GM18873 (cell line): ENCODE measurements around the gene KCMF1.
A peak's percentile ranks its signal among the peaks of the same experiment; 100 is the strongest.

Experiments used
- ATAC-seq: cut with Tn5 transposase; IDR thresholded peaks from one replicate; pipeline ENCODE4 v1.9.1; 2021; ENCODE audit warnings: mild to moderate bottlenecking, moderate library complexity, moderate number of reproducible peaks; ENCODE audit not compliant: unreplicated experiment, low FRiP score

Gene KCMF1

DNA sequence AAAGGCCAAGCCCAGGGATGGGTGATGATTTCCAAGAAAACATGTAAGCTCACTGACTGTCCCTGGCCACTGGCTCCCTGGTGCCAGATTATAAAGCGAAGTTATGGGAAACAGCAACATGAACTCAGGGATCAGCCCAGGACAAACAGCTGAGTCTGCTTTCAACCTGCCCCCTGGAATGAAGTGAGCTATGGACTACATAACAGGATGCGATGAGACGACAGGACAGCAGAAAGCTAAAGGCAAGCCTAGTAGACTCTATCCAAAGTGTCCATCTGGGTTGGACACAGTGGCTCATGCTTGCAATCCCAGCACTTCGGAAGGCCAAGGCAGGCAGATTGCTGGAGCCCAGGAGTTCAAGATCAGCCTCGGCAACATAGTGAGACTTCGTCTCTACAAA lies 16.6 kb upstream of the KCMF1 start:
- ATAC-seq = no peak

DNA sequence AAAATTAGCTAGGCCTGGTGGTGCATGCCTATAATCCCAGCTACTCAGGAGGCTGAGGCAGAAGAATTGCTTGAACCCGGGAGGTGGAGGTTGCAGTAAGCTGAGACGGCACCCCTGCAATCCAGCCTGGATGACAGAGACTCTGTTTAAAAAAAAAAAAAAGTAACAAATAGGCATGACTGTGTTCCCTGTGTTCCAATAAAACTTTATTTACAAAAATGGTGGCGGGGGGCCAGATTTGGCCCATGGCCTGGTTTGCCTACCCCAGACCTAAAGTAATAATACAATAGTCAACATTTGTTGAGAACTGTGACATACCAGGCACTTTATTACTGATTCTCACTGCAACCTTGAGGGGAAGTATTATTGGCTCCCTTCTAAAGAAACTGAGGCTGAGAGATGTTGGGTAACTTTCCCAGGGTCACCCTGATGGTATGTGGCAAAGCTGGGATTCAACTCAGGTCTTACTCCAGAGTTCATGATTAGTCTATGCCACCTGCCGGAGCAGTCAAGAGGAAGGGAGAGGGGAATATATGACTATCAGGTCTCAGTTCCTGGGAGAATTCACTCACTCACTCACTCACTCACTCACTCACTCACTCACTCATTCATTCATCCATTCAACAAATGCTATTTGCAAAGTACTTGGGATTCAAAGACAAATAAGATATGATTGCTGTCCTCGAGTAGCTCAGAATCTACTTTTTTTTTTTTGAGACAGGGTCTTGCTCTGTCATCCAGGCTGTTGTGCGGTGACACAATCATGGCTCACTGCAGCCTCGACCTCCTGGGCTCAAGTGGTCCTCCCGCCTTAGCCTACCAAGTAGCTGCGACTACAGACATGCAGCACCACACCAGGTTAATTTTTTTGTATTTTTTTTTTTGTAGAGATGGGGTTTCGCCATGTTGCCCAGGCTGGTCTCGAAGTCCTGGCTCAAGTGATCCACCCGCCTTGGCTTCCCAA lies 14.3 kb upstream of the KCMF1 start:
- no peak for ATAC-seq

DNA sequence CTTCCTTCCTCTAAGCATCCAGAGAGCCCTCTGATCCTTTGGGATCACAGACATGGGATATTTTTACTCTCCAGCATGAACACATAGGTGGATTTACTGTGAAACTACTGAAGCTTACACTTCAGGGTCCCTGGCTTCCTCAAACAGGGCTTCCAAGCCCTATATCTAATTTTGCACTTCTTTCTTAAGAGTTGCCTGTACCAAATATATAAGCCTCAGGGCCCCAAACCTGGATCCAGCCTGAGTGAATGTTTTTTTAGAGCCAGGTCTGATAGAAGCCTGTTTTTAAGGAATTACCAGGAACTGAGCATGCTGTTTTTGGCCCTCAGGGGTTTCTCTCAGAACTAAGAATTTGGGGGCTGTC lies 13.2 kb upstream of the KCMF1 start:
- no peak for ATAC-seq

DNA sequence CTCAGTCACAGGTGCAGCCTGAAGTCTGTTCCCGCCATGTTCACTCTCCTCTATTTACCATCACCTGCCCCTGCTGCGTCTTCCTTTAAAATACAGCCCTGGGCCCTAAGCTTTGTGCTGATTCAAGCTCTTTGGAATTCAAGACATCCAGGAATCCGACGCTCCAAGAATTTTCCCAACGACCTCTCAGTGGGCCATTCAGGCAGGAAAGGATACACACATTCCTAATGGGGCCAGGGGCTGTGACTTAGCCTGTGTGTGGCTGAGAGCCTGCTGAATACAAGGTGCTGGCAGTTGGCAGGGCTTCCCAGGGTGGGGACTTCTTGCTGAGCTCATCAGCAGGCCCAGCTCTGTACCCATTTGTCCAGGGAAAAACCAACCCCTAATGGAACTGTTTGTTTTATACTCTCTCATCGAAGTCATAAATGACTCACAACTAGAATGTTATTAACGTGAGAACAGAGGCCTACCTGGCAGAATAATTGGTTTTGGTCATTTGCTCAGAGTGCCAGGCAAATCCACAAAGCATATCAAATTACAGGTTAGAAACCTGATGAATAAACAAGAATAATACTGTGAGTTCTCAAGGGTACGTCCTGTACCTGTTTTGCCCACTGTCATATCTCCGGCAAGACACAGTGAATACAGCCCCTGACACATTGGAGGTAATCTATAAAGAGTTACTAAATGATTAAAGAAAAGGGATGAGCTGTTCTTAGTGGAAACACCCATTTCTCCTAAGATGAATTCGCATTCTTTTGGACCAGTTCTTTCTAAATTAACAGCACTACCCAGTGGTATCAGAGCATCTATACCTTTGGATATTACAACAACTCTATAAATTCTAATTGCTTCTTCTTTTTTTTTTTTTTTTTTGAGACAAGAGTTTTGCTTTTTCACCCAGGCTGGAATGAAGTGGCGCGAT lies 12.6 kb upstream of the KCMF1 start:
- ATAC-seq = no peak

DNA sequence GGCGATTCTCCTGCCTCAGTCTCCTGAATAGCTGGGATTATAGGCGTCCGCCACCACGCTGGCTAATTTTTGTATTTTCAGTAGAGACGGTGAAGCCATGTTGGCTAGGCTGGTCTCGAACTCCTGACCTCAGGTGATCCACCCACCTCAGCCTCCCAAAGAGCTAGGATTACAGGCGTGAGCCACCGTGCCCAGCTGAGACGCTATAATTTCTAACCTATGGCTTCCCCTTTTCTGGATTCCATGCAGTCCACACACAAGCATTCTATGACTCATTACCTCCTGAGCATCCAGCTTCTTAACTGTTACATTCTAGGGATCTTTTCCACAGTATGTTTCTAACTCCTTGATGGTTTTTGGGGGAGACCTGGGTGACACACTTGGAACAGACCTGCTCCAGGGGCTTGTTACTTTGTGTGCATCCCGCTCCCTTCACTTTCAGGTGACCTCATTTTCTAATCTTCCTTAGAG lies 11.8 kb upstream of the KCMF1 start:
- ATAC-seq = no peak

DNA sequence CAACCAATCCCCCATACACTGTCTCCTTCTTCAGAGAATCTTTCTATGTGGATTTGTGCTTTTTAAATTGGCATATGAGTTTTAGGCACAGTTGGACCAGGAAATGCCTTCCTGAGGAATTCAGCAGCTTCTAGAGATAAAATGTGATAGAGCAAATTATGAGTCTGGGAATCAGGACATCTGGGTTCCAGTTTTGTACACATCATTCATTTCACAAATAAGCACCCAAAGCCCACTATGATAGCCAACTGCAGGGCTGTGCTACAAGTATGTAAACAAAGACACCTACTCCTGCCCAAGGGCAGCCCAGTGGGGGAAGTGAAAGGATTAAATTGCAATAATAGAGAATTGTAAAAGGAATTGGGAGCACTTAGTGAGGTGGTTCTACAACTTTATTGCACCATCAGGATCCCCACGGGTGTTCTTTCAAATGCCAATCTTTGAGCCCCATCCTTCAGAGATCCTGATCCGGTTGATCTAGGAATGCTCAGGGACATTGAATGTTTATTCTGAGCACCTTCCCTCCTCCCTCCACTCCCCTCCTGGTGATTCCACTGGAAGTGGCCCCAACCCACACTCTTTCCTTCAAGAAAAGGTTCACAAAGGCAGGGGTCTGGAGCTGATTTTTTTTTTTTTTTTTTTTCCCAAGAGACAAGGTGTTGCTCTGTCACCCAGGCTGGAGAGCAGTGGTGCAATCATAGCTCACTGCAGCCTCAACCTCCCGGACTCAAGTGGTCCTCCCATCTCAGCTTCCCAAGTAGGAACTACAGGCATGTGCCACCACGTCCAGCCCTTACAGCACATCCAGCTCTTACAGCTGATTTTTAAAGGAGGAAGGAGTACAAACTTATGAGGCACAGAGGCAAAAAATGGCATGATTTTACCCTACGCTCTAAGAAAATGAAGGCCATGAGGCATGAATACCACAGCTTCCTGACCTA lies 11.1 kb upstream of the KCMF1 start:
- no peak for ATAC-seq

DNA sequence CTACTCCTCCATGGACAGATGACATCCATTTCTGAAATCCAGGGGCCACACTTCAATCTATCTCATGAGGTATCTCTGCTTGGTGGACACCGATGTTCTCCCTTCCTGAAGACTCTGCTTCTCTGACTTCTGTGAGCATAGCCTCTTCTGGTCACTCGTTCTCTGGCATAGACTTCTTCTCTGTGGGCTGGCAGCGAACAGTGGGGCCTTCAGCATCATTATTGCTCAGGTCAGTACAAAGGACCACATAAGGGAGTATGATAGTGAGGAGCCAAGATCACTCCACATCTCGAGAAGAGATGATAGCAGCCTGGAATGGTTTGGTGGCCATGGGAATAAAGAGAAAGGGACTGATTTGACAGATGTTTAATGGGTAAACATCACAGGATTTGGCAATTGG lies 8.0 kb upstream of the KCMF1 start:
- no peak for ATAC-seq

DNA sequence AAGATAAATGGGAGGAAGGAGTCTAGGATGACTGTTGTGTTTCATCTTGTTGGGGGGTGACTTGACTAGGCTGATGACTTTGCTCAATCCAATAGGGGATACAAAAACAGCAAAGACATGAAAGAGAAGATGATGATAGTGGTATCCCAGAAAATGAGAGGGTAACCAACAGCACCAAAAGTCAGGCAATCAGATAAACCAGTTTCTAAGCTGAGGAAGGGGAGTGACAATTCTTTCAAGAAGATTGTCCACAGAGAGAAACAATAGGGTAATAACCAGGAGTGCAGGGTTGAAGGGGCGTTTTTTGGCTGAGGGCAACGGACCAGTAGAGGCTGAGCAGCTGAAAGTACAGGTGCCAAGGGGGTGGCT lies 7.7 kb upstream of the KCMF1 start:
- no peak for ATAC-seq

DNA sequence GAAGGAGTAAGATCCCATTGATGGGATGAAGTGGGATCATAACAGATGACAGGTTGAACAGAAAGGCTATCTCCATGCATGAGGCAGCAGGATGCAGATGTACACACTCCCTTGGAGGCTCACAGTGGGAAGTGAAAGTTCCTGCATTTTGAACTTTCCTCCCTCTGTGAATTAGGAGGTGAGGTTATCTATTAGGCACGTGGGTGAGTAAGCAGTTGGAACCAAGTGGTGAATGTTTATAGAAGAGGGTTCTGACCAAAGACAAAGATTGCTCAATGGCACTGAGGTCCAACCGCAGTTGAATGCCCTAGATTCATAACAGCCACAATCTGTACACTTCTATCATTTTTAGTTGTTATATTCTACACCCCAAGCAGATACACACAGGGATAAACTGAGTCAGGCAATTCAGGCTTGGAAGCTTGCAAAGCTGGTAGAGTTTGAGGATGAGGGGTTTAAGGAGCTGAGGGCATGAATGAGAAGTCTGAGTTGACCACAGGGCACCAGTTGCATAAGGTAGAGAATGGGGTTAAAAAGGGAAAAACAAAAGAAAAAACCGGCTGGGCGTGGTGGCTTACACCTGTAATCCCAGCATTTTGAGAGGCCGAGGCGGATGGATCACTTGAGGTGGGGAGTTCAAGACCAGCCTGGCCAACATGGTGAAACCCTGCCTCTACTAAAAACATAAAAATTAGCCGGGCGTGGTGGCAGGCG lies 7.1 kb upstream of the KCMF1 start:
- ATAC-seq = no peak

DNA sequence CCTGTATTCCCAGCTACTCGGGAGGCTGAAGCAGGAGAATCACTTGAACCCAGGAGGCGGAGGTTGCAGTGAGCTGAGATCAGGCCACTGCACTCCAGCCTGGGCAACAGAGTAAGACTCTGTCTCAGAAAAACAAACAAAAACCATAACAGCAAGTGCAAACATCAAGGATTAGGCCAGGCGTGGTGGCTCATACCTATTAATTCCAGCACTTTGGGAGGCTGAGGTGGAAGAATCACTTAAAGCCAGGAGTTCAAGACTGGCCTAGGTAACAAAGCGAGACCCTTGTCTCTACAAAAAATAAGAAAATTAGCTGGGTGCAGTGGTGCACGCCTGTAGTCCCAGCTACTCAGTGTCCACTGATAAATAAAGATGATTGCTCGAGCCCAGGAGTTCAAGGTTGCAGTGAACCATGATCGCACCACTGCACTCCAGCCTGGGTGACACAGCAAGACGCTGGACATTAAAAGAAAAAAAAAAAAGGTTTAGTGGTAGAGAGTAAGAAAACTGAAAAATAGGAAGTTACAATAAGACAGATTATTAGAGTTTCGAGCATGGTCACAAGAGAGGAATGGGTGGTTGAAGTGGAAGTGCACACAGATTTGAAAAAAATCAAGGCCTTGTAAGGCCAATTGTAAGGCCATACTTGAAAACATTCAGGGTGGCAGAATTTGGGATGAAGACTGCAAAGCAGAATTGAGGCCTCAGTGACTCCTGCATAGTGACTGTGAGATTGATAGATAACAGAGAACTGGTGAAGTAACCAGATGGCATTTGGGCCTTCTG lies 6.4 kb upstream of the KCMF1 start:
- no peak for ATAC-seq

DNA sequence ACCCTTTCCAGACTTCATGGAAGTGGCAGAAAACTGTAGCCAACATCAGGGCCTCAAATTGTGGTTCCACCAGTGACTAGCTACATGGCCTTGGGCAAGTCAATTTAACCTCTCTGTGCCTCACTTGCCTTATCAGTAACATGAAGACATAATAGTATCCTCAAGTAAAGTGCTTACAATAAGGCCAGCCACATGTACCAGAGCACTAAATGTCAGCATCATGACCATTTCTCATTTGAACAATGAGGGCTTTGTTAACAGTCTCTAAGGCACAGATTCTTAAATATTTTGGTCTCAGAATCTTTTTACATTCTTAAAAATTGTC lies 5.8 kb upstream of the KCMF1 start:
- ATAC-seq = no peak

DNA sequence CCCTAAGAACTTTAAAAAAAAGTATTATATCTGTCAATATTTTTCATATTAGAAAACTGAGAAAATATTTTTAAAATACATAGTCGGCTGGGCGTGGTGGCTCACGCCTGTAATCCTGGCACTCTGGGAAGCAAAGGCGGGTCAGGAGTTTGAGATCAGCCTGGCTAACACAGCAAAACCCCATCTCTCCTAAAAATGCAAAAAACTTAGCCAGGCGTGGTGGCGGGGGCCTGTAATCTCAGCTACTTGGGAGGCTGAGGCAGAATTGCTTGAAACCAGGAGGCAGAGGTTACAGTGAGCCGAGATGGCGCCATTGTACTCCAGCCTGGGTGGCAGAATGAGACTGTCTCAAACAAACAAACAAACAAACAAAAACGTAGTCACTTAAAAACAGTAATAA lies 5.1 kb upstream of the KCMF1 start:
- no peak for ATAC-seq

DNA sequence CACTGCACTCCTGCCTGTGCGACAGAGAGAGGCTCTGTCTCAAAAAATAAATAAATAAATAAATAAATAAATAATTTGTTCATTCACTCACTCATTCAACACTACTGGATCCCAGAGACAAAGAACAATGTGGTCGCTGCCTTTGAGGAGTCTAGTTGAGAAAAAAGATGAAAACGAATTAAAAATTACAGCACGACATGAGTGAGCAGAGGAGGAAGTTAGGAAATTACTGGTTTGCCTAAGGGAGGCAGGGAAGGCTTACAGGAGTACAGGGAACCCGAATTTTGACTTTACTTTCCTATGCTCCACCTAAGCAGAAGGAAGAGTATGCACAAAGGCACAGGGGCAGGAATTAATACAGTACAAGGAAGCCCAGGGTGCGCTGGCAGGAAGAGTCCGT lies 4.2 kb upstream of the KCMF1 start:
- ATAC-seq = no peak

DNA sequence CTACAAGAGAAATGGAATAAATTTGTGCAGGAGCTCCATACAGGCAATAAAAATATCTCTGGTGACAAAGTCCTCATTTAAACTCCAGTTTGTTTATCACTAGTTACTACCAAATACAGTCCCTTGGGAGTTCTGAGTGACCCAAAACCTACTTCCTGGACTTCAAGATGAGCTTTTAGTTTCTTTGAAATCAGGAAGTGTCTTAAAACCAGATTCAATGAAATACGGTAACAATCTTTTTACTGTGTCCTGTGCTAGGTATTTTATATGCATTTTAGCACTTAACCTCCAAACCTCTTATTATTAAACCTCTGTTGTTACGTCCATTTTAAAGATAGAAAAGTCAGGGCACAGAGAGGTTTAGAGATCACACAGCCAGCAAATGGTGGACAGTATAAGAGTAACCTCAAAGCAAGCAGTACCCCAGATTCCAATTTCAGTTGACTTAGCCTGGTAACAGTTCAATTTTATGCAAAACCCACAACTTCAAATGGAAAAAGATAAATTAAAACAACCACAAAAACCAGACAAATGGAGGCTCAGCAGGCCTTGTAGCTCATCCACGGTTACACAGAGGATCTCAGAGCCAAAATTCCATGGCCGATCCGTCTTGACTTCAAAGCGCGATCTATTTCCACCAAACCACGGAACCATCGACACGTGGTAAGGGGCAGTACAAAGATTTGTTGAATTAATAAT lies 1.3 kb upstream of the KCMF1 start:
- no peak for ATAC-seq

DNA sequence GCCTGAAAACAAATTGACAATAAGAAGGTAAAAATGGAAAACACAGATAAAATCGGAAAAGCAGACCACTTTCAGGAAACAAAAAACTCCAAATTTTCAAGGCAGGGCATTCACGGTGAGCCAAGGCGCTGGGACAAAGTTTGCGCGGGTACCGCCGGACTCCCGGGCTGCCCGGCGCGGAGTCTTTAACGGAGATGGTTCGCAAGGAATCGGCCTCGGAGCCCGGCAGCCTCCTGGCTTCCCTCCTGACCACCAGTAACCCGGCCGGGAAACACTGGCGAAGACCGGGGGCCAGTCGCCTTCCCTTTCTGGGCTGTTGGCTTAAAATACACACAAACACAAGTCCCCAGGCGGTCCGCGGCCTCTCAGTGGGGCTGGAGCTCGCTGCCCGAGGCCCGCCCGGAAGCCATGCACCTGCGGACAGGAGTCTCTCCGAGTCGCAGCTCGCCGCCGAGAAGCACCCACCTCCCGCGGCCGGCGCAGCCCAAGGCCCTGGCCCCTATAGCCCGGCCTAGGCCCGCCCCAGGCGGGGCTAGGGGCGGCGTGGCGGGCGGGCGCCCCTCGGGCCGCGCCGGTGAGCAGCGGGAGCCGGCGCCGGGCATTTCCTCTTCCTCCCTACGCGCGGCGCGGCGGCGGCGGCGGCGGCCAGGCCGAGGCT lies 622 bp upstream of the KCMF1 start:
- peak; percentile 31 for ATAC-seq

DNA sequence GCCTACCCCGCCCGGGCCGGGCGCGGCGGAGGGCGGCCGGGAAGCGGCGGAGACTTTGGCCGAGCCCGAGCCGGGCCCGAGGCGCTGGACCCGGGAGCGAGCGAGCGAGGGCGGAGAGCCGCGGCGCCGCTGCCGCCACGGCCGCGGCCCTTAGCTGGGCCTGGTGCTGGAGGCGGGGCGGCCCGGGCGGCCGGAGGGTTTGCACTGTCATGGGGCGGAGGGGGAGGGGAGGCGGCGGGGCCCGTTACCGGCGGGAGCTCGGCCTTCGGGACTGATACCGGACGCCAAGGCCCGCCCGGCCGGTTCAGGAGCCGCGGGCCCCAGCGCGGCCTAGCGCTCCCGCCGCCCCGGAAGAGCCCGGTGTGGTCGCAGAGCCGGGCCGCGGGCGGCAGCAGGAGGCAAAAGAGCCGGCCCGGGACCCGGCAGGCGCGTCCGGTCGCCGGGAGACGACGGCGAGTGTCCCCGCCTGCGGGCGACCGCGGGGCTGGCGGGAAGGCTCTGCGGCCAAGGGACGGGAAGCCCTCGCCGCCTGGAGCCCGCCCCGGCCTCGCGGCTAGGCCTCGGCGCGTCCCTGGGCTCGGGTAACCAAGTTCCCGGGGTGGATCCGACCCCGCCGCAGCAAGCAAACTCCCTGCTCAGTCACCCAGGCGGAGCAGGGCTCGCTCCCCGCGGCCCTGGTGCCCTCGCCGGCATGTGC lies 697 bp downstream of the KCMF1 start:
- ATAC-seq = peak; percentile 31

DNA sequence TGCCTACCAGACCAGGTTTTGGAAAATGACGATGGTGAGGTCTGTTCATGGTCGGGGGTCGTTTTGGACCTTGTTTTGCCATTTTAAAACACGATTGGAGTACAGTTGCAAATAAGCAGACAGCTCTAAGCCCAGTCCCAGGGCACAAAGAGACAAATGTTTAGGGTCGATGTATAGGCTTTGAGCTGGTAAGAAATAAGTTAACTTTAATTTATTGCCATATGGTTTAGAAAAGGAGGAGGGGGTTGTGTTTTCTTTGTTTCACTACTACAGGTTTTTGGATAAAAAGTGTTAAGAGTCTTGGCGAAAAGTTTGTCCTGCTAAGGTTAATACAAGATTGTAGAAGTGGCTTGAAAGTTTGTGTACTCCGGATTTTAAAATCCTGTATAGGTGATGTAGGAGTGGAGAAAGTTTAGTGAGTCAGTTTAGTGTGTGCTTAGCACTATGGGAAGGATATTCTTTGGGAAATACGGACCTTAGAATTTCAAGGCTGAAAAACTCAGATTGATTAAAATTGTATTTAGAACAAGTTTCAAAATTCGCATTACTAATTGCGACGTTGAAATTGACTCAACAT lies 1.3 kb downstream of the KCMF1 start:
- no peak for ATAC-seq
